Erythroblast (primary cell): Measurements from ENCODE around the gene PPP1R1B.

Experiments
- DNase-seq, 2 experiments: peaks; one replicate each; lab custom pipeline; 2025; lab: John Stamatoyannopoulos, UW
- GATA1 ChIP-seq: IDR thresholded peaks from 2 replicates; pipeline ENCODE4 v1.6.1; 2011; ENCODE audit warnings: low read depth, mild to moderate bottlenecking, control low read depth, low read length, moderate library complexity
- POLR2A ChIP-seq: IDR thresholded peaks from 2 replicates; pipeline ENCODE4 v1.6.1; 2011; ENCODE audit warnings: mild to moderate bottlenecking, low read length

Gene PPP1R1B

DNA sequence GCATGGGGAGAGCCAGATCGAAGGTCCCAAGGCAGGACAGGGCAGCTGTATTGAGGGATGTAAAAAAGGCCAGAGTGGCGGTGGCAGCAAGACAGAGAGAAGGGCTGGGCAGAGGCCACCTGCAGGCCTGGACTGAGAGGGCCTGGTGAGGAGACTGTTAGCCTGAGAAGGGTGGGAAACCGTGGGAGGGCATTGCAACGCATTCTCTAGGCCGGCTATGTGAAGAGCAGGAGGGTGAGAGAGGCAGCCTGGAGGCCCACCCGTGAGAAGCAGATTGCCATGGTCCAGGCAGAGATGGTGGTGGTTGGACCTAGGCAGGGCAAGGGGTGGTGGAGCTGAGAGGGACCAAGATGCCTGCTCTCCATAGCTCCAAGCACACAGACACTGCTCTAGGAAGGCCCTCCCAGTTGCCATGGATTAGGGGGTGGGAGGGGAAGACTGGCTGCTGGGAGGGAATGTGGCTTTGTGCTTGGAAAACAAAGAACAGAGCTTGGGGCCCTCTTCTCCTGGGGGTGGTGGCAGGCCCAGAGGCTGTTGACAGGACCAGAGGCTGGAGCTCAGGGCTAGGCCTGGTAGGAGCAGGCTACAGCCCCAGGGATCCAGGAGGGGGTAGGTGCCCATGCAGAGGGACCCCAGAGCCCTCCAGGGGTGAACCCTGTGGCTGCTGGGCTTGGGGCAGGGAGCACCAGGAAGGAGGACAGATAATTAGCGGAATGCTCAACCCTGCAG lies 26.0 kb downstream of the PPP1R1B start:
- no peak for DNase-seq
- TF ChIP-seq POLR2A (no peak), GATA1 (no peak)

DNA sequence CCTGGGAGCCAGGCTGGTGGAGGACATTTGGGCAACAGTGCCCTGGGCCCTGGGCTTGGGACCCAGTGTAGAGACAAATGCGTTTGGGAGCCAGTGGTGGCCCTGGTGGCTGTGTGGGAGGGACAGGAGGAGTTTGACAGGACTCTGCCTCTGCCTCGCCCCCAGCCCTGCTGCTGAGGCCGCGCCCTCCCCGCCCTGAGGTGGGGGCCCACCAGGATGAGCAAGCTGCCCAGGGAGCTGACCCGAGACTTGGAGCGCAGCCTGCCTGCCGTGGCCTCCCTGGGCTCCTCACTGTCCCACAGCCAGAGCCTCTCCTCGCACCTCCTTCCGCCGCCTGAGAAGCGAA lies 26.5 kb downstream of the PPP1R1B start:
- TF ChIP-seq GATA1 (no peak), POLR2A (no peak)
- DNase-seq, result peak in 1 of 2 experiments; percentile 37

DNA sequence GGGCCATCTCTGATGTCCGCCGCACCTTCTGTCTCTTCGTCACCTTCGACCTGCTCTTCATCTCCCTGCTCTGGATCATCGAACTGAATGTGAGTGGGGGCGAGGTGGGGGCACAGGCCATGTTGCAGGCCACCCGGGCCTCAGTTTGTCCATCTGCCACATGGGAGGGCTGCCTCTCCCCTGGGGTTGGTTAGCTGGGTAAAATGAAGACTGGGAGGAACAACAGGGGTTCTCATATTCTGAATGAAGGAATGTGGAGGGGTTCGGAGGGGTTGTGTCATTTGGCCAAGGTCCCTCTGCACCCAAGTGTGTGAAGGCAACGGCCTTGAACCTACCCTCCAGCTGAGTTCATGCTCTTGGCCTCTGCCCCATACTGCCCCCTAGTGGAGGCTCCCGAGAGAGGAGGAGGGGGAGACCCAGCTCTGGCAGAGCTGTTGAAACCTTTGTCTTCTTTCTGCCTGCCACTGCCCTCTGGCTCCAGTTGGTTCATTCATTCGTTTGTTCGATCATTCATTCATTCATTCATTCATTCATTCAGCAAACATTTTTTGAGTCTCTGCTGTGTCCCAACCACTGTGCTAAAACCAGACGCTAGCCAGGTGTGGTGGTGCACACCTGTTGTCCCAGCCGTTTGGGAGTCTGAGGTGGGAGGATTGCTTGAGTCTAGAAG lies 27.0 kb downstream of the PPP1R1B start:
- peak; percentile 79 to 86 for DNase-seq
- no peak for TF ChIP-seq GATA1
- no peak for TF ChIP-seq POLR2A

DNA sequence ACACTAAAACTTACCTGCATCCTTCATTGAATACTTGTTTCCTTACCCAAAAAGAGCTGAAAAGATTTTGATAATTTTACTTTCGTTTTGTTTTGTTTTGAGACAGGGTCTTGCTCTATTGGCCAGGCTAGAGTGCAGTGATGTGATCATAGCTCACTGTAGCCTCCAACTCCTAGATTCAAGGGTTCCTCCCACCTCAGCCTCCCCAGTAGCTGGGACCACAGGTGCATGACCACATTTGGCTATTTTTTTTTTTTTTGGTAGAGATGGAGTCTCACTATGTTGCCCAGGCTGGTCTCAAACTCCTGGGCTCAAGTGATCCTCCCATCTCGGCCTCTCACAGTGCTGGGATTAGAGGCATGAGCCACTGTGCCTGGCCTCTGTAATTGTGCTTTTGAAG lies 28.4 kb downstream of the PPP1R1B start:
- no peak for DNase-seq

DNA sequence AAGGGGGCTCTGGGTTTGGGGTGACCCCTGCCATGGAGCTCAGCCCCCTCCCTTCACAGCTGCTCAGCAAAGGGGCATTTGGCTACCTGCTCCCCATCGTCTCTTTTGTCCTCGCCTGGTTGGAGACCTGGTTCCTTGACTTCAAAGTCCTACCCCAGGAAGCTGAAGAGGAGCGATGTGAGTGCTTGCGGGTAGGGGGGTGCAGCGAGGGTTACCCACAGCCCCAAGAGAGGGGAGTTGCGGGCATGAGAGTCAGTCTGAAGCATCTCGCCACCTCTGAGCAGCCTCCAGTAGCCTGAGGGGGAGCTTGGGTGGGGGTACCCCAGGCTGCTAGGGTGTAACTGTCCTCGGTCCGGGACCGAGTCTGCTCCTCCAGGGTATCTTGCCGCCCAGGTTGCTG lies 31.6 kb downstream of the PPP1R1B start:
- no peak for DNase-seq
- no peak for TF ChIP-seq POLR2A
- no peak for TF ChIP-seq GATA1

More for the DNA sequence above, 28.4 kb downstream of the PPP1R1B start:
- TF ChIP-seq POLR2A, result no peak
- TF ChIP-seq GATA1, result no peak

DNA sequence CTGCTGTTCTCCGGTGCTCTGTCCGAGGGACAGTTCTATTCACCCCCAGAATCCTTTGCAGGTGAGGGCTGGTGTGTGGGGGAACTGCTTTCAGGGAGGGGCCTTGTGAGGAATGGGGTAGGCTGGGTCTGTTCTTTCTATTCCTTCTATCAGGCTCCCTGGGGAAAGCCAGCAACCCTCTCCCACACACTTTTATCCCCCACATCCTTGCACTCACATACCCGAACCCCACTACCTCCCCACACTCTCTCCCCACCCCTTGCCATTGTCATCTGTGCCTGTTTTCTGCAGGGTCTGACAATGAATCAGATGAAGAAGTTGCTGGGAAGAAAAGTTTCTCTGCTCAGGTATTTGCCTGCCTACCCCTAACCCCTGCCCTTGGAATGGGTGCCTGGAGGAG lies 32.0 kb downstream of the PPP1R1B start:
- DNase-seq, result no peak
- TF ChIP-seq POLR2A (no peak), GATA1 (no peak)

DNA sequence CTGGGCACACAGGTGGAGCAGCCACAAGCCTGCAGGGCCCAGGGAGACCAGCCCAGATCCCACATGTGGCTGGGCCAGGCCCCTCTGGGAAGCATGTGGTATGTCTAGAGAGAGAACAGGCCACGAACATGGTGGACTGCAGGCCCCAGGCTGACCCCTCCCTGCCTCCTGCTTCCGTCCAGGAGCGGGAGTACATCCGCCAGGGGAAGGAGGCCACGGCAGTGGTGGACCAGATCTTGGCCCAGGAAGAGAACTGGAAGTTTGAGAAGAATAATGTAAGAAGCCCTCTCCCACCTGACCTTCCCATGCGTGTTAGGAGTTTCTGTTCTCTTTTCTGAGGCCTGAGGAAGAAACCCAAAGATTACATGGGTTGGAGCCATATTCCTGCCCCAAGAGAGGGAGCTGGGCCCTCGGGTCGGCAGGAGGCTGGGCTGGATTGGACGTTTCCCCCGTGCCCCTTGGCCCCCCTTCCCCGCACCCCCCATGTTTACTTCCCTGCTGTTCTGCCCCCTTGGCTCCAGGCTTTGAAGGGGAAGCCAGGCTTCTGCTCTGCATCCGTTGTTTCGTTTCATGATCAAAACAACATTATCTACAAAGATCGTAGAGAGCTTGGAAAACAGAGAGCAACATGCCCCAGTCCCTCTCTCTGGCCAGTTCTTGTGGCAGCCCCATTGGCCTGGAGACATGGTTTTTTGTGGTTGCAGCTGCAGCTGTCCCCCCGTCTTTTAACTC lies 32.7 kb downstream of the PPP1R1B start:
- DNase-seq, result no peak
- TF ChIP-seq GATA1, result no peak
- no peak for TF ChIP-seq POLR2A

DNA sequence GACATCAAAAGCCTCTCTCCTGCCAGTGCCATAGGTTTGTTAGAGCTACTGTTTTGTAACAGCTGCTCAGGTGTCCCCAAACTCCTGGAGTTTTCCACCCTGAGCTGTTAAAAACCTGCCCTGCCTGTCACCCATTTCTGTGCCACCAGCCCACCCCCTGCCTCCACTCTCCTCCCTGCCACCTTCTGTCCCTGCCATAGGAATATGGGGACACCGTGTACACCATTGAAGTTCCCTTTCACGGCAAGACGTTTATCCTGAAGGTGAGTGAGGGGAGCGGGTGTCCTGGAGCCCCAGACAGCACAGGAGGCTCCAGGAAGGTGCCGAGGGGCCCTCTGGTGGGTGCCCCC lies 33.2 kb downstream of the PPP1R1B start:
- TF ChIP-seq GATA1 (no peak), POLR2A (no peak)
- no peak for DNase-seq

DNA sequence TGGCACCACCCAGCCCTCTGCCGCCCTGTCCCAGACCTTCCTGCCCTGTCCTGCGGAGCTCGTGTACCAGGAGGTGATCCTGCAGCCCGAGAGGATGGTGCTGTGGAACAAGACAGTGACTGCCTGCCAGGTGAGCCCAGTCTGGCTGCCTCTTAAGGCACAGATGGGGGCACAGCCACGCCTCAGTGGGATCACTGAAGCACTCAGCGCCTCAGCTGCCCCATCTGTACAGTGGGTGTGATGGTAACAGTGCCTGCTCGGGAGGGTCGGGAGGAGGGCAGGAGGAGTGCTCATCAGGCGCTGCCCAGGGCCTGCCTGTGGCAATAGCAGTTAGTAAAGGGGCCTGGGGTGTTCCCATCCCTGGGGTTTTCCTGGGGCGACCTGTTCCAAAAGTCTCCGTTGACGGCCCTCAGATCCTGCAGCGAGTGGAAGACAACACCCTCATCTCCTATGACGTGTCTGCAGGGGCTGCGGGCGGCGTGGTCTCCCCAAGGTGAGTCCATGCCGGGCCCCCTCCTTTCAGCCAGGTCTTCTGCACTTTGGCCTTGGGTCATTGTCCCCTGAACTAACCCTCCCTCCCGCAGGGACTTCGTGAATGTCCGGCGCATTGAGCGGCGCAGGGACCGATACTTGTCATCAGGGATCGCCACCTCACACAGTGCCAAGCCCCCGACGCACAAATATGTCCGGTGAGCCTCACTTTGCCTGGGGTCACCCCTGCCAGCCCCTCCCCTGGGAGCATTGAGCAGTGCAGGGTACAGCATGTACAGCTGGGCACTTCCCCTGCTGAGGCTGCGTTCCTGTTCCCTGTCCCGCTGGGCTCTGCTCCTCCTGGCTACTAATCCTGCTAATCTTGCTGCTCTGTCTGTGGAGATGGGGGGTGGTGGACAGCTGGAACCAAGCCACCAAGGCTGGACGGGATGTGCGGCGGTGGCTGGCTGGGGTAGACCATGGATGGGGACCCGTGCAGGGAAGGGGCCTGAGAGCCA lies 33.9 kb downstream of the PPP1R1B start:
- no peak for DNase-seq

DNA sequence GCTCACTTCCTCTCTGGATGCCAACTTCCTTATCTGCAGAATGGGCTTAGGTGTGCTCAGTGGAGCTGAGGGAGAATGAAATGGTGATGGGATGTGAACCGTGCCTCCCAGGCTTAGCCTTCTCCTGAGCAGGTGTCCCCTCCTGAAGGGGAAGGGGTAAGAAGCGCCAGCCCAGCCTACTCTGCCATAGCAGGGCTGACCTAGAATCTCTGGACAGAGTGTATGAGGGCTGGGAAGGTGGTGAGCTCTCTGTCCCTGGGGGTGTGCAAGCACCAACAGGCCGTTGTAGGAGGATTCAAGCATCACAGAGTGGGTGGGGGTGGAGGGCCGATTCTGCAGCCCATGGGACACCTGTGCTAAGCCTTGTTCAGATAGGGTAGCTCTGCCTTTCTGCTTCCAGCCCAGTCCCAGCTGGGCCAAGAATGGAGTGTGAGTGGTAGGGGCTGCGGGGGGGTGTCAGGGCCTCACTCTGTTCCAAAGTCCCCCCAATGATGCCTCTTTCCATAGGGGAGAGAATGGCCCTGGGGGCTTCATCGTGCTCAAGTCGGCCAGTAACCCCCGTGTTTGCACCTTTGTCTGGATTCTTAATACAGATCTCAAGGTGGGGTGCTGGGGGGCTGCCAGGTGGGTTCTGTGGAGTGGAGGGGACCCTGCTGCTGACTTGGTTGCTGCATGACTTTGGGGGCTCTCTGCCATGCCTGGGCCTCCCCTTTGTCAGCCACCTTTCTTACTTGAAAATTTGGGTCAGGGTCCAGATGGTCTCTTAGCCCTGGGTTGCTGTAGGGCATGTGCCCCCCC lies 35.2 kb downstream of the PPP1R1B start:
- no peak for DNase-seq
- TF ChIP-seq GATA1, result no peak
- no peak for TF ChIP-seq POLR2A

More for the DNA sequence above, 33.9 kb downstream of the PPP1R1B start:
- TF ChIP-seq POLR2A (no peak), GATA1 (no peak)

DNA sequence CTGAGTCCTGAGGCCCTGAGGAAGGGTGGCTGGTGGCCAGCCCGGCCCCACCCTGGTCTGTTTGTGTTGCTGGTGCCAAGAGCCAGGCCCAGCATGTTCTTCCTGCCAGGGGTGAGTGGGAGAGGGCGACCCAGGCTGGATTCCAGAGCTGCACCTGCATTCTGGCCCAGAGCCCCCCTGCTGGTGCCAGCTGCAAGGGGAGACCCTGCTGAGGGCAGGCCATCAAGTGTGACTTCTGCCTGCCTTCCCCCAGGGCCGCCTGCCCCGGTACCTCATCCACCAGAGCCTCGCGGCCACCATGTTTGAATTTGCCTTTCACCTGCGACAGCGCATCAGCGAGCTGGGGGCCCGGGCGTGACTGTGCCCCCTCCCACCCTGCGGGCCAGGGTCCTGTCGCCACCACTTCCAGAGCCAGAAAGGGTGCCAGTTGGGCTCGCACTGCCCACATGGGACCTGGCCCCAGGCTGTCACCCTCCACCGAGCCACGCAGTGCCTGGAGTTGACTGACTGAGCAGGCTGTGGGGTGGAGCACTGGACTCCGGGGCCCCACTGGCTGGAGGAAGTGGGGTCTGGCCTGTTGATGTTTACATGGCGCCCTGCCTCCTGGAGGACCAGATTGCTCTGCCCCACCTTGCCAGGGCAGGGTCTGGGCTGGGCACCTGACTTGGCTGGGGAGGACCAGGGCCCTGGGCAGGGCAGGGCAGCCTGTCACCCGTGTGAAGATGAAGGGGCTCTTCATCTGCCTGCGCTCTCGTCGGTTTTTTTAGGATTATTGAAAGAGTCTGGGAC lies 36.0 kb downstream of the PPP1R1B start:
- no peak for TF ChIP-seq GATA1
- no peak for TF ChIP-seq POLR2A
- DNase-seq, result peak in 1 of 2 experiments; percentile 19

DNA sequence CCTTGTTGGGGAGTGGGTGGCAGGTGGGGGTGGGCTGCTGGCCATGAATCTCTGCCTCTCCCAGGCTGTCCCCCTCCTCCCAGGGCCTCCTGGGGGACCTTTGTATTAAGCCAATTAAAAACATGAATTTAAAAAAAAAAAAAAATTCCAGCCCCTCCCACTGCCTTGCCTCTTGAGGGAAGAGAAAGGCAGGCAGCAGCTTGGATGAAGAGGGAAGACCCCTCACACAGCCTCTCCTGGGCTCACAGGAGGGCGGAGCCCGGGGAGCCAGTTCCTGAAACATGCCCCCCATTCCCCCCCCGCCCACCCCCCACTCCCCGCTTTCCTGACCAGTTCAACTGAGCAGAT lies 36.6 kb downstream of the PPP1R1B start:
- no peak for DNase-seq
- TF ChIP-seq GATA1, result no peak
- no peak for TF ChIP-seq POLR2A
